Measurements from ENCODE around the gene EPB41L3. TPM values are rescaled to one million over a fixed set of nuclear protein-coding genes. Genes with fewer than 3 reads are reported as not detected.

The EPB41L3 gene
- total RNA-seq, 2 experiments from 2014 or later, result 7.2 to 8.7 TPM

GRCh38 chr18:5456577-5457461 lies 87.0 kb downstream of the EPB41L3 start:
- Mint-ChIP-seq H3K4me3 (peak overlapping the region; percentile 55), H3K36me3 (ENCODE audit: low read depth) (no peaks in the 10 kb centered on the region), H3K27me3 (ENCODE audit: low read depth) (no peaks in the 10 kb centered on the region), H3K27ac (peak overlapping the region; percentile 83), H3K9me3 (no peaks in the 10 kb centered on the region), H3K4me1 (ENCODE audit: low read depth) (peaks cover 6% of the 10 kb centered on the region)
- DNase-seq, result peak; percentile 9
- CTCF ChIA-PET, result interaction anchor here (0.9 to 1.6 kb wide), 4 partner anchors 8 to 90 kb away, joined by 3 to 7 read pairs (median 3); no protein-coding TSS in a partner anchor
- intact Hi-C loops (cut with micrococcal nuclease), result loop anchor here (1.0 to 5.0 kb wide), 3 partner anchors 77 to 175 kb away; no protein-coding TSS in a partner anchor

GRCh38 chr18:5455674-5456073 lies 88.1 kb downstream of the EPB41L3 start:
- Mint-ChIP-seq H3K27me3 (ENCODE audit: low read depth) (no peaks in the 10 kb centered on the region), H3K27ac (peak overlapping the region; percentile 34), H3K4me3 (no peak overlapping the region), H3K4me1 (ENCODE audit: low read depth) (peaks cover 13% of the 10 kb centered on the region), H3K36me3 (ENCODE audit: low read depth) (no peaks in the 10 kb centered on the region), H3K9me3 (no peaks in the 10 kb centered on the region)
- CTCF ChIA-PET, result interaction anchor here (0.6 to 1.6 kb wide), 2 partner anchors 9 to 339 kb away, joined by 3 read pairs; no protein-coding TSS in a partner anchor
- peak; percentile 8 for DNase-seq
- intact Hi-C loops (cut with micrococcal nuclease), result loop anchor here (5.0 kb wide), 1 partner anchor 177 kb away; no protein-coding TSS in a partner anchor

DNA sequence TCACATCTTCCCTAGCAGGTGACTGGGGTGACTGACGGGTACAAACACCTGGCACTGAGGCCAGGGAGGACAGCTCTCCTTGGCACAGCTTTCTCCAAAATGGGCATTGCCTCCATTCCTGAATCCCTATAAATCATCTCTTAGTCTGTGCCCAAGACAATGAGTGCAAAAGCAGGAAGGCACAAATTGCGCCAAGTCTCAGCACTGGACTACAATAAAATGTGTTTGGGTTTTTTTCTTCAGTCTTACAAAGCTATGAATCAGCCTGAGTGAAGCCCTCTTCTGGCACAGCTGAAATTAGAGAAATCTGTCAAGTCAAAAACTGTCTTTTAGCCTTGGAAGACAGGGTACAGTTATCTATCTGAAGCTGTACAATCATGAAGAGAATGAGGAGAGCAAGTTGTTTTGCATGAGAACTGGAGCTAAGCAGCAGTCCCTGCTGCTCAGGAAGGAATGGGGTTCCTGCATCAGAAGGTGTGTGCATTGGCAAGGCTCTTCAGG lies 90.8 kb downstream of the EPB41L3 start:
- Mint-ChIP-seq H3K27ac (no peak overlapping the region), H3K27me3 (ENCODE audit: low read depth) (peaks cover 3% of the 10 kb centered on the region), H3K4me3 (no peak overlapping the region), H3K36me3 (ENCODE audit: low read depth) (no peaks in the 10 kb centered on the region), H3K4me1 (ENCODE audit: low read depth) (peaks cover 13% of the 10 kb centered on the region), H3K9me3 (no peaks in the 10 kb centered on the region)
- intact Hi-C loops (cut with micrococcal nuclease), result no loop called here
- CTCF ChIA-PET, result interaction anchor here (1.3 kb wide), 1 partner anchor 14 kb away, joined by 4 read pairs; no protein-coding TSS in a partner anchor
- DNase-seq, result no peak

GRCh38 chr18:5451871-5452270 lies 91.9 kb downstream of the EPB41L3 start:
- no peak overlapping the region for H3K4me3 Mint-ChIP-seq
- H3K36me3 Mint-ChIP-seq (ENCODE audit: low read depth), result no peaks in the 10 kb centered on the region
- H3K4me1 Mint-ChIP-seq (ENCODE audit: low read depth), result peaks cover 10% of the 10 kb centered on the region
- intact Hi-C loops (cut with micrococcal nuclease), result no loop called here
- H3K9me3 Mint-ChIP-seq, result no peaks in the 10 kb centered on the region
- peaks cover 5% of the 10 kb centered on the region for H3K27me3 Mint-ChIP-seq (ENCODE audit: low read depth)
- DNase-seq, result no peak
- H3K27ac Mint-ChIP-seq, result no peak overlapping the region
- CTCF ChIA-PET, result interaction anchor here (0.6 to 1.3 kb wide), 3 partner anchors 15 to 507 kb away, joined by 3 to 4 read pairs (median 4); no protein-coding TSS in a partner anchor

GRCh38 chr18:5451150-5451549 lies 92.6 kb downstream of the EPB41L3 start:
- no peak overlapping the region for H3K27ac Mint-ChIP-seq
- no peak for DNase-seq
- CTCF ChIA-PET, result no interaction called here
- H3K9me3 Mint-ChIP-seq, result no peaks in the 10 kb centered on the region
- H3K36me3 Mint-ChIP-seq (ENCODE audit: low read depth), result no peaks in the 10 kb centered on the region
- H3K27me3 Mint-ChIP-seq (ENCODE audit: low read depth), result peaks cover 5% of the 10 kb centered on the region
- H3K4me1 Mint-ChIP-seq (ENCODE audit: low read depth), result peaks cover 10% of the 10 kb centered on the region
- H3K4me3 Mint-ChIP-seq, result no peak overlapping the region
- intact Hi-C loops (cut with micrococcal nuclease), result no loop called here

GRCh38 chr18:5449858-5450509 lies 93.8 kb downstream of the EPB41L3 start:
- peaks cover 8% of the 10 kb centered on the region for H3K4me1 Mint-ChIP-seq (ENCODE audit: low read depth)
- intact Hi-C loops (cut with micrococcal nuclease), result no loop called here
- no peak overlapping the region for H3K4me3 Mint-ChIP-seq
- no peak for DNase-seq
- no peaks in the 10 kb centered on the region for H3K9me3 Mint-ChIP-seq
- CTCF ChIA-PET, result no interaction called here
- H3K27ac Mint-ChIP-seq, result no peak overlapping the region
- no peaks in the 10 kb centered on the region for H3K36me3 Mint-ChIP-seq (ENCODE audit: low read depth)
- H3K27me3 Mint-ChIP-seq (ENCODE audit: low read depth), result peaks cover 5% of the 10 kb centered on the region

DNA sequence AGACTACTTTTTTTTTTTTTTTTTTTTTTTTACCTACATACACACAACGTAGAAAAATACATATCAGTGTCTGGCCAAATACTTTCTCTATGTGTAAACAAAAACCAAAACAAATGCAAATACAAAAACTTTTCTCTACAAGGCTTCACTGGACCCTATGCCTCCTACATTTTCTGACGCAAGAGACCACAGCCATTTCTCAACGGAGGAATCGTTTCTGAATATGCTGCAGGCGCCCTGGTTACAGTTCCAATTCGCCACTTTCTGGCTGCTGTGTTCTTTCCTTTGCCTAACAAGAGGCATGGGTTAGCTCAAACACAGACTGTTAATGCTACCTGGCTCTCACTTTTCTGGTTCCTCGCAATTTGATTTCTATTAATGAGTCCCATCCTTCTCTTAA lies 96.4 kb downstream of the EPB41L3 start:
- H3K27me3 Mint-ChIP-seq (ENCODE audit: low read depth), result peaks cover 5% of the 10 kb centered on the region
- CTCF ChIA-PET, result no interaction called here

GRCh38 chr18:5444847-5445246 lies 99.0 kb downstream of the EPB41L3 start:
- H3K4me3 Mint-ChIP-seq, result no peak overlapping the region
- peaks cover 9% of the 10 kb centered on the region for H3K4me1 Mint-ChIP-seq (ENCODE audit: low read depth)
- H3K27ac Mint-ChIP-seq, result no peak overlapping the region
- CTCF ChIA-PET, result no interaction called here
- no peaks in the 10 kb centered on the region for H3K9me3 Mint-ChIP-seq
- intact Hi-C loops (cut with micrococcal nuclease), result no loop called here
- DNase-seq, result no peak
- H3K27me3 Mint-ChIP-seq (ENCODE audit: low read depth), result peaks cover 5% of the 10 kb centered on the region
- H3K36me3 Mint-ChIP-seq (ENCODE audit: low read depth), result no peaks in the 10 kb centered on the region

More for the DNA sequence above, 96.4 kb downstream of the EPB41L3 start:
- no peak for DNase-seq
- intact Hi-C loops (cut with micrococcal nuclease), result no loop called here
- Mint-ChIP-seq H3K27ac (no peak overlapping the region), H3K36me3 (ENCODE audit: low read depth) (no peaks in the 10 kb centered on the region), H3K9me3 (no peaks in the 10 kb centered on the region), H3K4me3 (no peak overlapping the region), H3K4me1 (ENCODE audit: low read depth) (peaks cover 16% of the 10 kb centered on the region)

DNA sequence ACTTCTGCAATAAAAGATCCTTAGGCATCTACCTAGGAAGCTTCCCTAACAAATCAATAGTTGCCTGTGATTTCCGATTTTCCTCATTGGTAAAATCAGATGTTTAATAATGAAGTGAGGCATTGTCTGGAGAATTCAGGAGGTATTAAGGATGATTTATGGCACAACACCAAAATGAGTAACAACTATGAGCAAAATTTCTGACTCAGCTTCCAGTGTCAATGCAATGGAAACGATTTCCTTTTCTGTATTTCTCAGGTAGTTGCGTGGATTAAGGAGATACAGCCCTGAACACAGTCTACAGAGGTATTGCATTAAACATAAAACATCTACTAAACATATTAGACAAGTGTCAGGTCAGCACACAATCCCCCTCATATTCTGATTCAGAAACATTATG lies 99.5 kb downstream of the EPB41L3 start:
- intact Hi-C loops (cut with micrococcal nuclease), result no loop called here
- CTCF ChIA-PET, result no interaction called here
- H3K4me1 Mint-ChIP-seq (ENCODE audit: low read depth), result peaks cover 9% of the 10 kb centered on the region

GRCh38 chr18:5439986-5440696 lies 103.7 kb downstream of the EPB41L3 start:
- no peak for DNase-seq
- H3K27ac Mint-ChIP-seq, result no peak overlapping the region
- H3K27me3 Mint-ChIP-seq (ENCODE audit: low read depth), result no peaks in the 10 kb centered on the region
- intact Hi-C loops (cut with micrococcal nuclease), result no loop called here
- CTCF ChIA-PET, result no interaction called here
- H3K9me3 Mint-ChIP-seq, result no peaks in the 10 kb centered on the region
- H3K4me1 Mint-ChIP-seq (ENCODE audit: low read depth), result peaks cover 9% of the 10 kb centered on the region
- H3K4me3 Mint-ChIP-seq, result no peak overlapping the region
- H3K36me3 Mint-ChIP-seq (ENCODE audit: low read depth), result no peaks in the 10 kb centered on the region

More for the DNA sequence above, 99.5 kb downstream of the EPB41L3 start:
- no peaks in the 10 kb centered on the region for H3K9me3 Mint-ChIP-seq
- peaks cover 5% of the 10 kb centered on the region for H3K27me3 Mint-ChIP-seq (ENCODE audit: low read depth)
- no peak overlapping the region for H3K4me3 Mint-ChIP-seq
- no peak for DNase-seq
- H3K27ac Mint-ChIP-seq, result no peak overlapping the region
- H3K36me3 Mint-ChIP-seq (ENCODE audit: low read depth), result no peaks in the 10 kb centered on the region

GRCh38 chr18:5434425-5434824 lies 109.4 kb downstream of the EPB41L3 start:
- CTCF ChIA-PET, result interaction anchor here (0.6 kb wide), 1 partner anchor 21 kb away, joined by 3 read pairs; no protein-coding TSS in a partner anchor
- intact Hi-C loops (cut with micrococcal nuclease), result no loop called here
- Mint-ChIP-seq H3K9me3 (no peaks in the 10 kb centered on the region), H3K4me3 (no peak overlapping the region), H3K27ac (no peak overlapping the region), H3K36me3 (ENCODE audit: low read depth) (no peaks in the 10 kb centered on the region), H3K27me3 (ENCODE audit: low read depth) (no peaks in the 10 kb centered on the region), H3K4me1 (ENCODE audit: low read depth) (no peaks in the 10 kb centered on the region)
- no peak for DNase-seq
